Activated T-helper 2 cell treated with anti-CD3 and anti-CD28 coated beads, Interferon-gamma antibody, Interleukin-2, Interleukin-4, amounts not matched to agents 10 μg/mL and 5 μg/mL and 100 μg/mL, durations not matched to agents 14 hours and 24 hours and 36 hours (primary cell): ENCODE results near the gene HIVEP3. TPM values are rescaled to one million over a fixed set of nuclear protein-coding genes. Genes with fewer than 3 reads are reported as not detected.
A peak's percentile ranks its signal among the peaks of the same experiment; 100 is the strongest.

Experiments used
- DNase-seq: peaks from one replicate; pipeline ENCODE4 v3.0.0; 2021; ENCODE audit warnings: low spot score
- H3K27ac Mint-ChIP-seq: one replicate; pipeline ENCODE4 v1.8.0; 2021; ENCODE audit warnings: mixed read lengths
- H3K27me3 Mint-ChIP-seq: one replicate; pipeline ENCODE4 v1.8.0; 2021; ENCODE audit warnings: low read depth, mixed read lengths
- H3K36me3 Mint-ChIP-seq: one replicate; pipeline ENCODE4 v1.8.0; 2021; ENCODE audit warnings: low read depth, mixed read lengths
- H3K4me1 Mint-ChIP-seq: one replicate; pipeline ENCODE4 v1.8.0; 2021; ENCODE audit warnings: low read depth, mixed read lengths
- H3K4me3 Mint-ChIP-seq: one replicate; pipeline ENCODE4 v1.8.0; 2021; ENCODE audit warnings: low read depth, mild to moderate bottlenecking, moderate library complexity, mixed read lengths
- H3K9me3 Mint-ChIP-seq: one replicate; pipeline ENCODE4 v1.8.0; 2021; ENCODE audit warnings: mixed read lengths
- intact Hi-C: fragments of 100-400 bp; cut with micrococcal nuclease; formaldehyde crosslinking; loops from one replicate; pipeline ENCODE4 v1.15.1; 2023
- total RNA-seq: library from RNA; stranded (reverse); gene quantifications from 2 replicates; pipeline ENCODE4 v1.2.3, GENCODE V29; 2022

Gene HIVEP3
- total RNA-seq, 1 donor from 2014 or later: 33.7 TPM

DNA sequence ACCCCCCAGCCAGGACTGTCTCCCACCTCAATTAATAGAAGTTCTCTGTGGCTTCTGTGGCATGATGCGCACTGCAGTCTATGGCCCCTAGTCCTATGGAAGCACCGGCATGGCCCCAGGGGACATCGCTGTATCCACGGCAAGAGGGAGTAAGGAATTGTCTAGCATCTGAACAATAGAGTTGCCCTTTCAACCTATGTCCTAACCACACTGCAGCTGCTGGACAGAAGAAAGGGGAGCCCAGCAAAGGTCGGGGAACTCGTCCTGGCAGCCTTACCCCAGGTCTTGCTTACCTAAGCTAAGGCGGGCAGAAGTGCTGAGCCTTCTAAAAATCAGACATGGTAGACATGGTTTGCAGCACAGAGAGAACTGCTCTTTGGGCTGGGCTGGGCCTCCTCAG is 330.9 kb downstream of the HIVEP3 start:
- intact Hi-C loops: no loop called here
- peaks cover 2% of the 10 kb centered on the region for H3K4me1 Mint-ChIP-seq
- no peaks in the 10 kb centered on the region for H3K27me3 Mint-ChIP-seq
- H3K36me3 Mint-ChIP-seq: peaks cover 76% of the 10 kb centered on the region
- no peak overlapping the region for H3K4me3 Mint-ChIP-seq
- no peak for DNase-seq
- H3K9me3 Mint-ChIP-seq: no peaks in the 10 kb centered on the region
- no peak overlapping the region for H3K27ac Mint-ChIP-seq

DNA sequence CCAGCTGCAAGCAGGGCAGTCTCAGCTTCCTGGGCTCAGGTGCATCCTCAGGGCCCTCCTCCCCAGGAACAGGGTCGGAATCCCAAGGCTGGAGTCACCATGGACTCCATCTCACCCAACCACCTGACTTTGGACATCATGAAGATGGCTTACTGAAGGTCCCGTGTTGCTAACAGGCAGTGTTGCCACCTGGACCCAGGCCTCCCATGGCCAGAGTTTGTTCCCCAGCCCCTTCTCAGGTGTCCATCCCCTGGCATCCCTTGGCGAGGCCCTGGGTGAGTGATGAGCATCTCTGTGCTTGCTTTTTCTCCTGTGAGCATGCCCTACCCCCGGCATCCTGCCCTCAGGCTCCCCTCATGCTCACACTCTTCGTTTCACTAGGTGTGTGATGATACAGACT is 332.5 kb downstream of the HIVEP3 start:
- H3K27ac Mint-ChIP-seq: no peak overlapping the region
- H3K27me3 Mint-ChIP-seq: no peaks in the 10 kb centered on the region
- intact Hi-C loops: no loop called here
- H3K4me1 Mint-ChIP-seq: peaks cover under 1% of the 10 kb centered on the region
- DNase-seq: no peak
- H3K4me3 Mint-ChIP-seq: no peak overlapping the region
- H3K9me3 Mint-ChIP-seq: no peaks in the 10 kb centered on the region
- peaks cover 81% of the 10 kb centered on the region for H3K36me3 Mint-ChIP-seq

DNA sequence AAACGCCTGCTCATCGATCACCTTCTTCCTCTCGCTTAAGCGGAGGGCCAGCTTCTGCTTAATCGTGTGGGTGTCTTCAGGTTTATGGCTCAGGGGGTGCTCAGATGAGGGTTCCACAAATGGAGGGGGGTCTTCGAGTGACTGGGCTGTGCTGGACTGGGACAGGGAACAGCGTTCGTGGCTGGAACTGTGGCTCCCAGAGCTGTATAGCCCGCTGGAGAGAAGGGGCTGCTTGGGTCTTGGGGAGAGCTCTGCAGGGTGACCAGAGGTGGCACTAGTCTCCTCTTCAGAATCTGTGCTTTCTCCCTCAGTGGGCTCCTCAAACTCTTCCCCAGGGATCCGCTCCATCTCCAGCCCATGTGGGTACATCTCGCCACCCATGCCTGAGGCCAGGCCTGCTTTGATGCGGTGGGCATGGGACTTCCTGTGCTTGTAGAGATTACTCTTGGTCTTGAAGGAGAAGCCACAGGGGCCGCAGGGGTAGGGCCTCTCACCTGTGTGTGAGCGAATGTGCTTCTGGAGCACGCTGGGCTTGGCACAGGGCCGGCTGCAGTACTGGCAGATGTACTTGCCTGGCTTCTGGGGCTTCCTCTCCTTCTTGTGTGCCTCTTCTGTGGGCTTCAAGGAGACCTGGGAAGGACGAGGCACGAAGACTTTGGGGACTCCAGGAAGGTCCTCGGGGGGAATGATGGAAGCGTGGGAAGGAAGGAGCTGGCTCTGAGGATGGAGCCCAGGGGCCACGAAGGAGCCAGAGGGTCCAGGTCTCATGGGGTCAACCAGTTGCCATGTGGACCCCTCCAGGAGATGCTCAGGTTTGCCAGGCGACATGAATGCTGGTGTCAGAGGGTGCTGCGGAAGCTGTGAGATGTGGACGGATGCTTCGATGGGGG is 334.8 kb downstream of the HIVEP3 start:
- no peak for DNase-seq
- Mint-ChIP-seq H3K4me1 (peaks cover 8% of the 10 kb centered on the region), H3K9me3 (no peaks in the 10 kb centered on the region), H3K27ac (no peak overlapping the region), H3K36me3 (peaks cover 87% of the 10 kb centered on the region), H3K4me3 (no peak overlapping the region), H3K27me3 (no peaks in the 10 kb centered on the region)
- intact Hi-C loops: no loop called here

DNA sequence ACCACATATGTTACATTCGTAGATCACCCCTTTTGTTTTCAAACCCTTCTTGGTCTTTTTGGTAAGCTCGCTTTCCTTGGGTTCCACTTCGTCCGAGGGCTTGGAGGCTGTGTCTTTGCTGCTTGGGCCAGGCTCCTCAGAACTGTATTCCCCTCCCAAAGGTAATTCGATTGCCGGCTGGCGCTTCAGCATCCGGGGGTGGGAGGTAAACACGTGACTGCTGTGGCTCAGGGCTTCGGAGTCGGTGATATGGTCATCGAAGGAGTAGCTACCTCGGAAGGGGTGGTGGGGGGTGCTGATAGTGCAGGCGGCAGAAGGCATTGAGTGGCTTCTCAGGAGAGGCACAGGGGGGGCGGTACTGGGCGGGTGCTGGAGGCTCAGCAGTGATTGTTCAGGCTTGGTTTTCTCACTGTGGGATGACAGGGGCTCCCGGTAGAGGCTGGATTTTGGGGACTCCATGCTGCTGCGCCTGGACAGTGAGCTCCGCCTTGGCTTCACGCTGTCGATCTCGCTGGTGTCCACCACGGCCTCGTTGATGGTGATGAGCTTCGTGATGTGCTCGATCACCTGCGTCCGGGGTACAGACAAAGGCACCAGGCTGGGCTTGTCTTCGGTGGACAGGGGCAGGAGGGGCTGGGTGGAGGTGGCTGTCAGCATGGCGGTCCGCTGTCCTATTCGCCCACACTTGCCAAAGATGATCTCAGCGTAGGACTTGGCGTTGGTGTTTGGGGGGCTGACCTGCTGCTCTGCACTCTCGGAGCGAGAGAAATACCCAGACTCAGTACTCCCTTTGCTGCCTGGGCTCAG is 335.7 kb downstream of the HIVEP3 start:
- H3K36me3 Mint-ChIP-seq: peaks cover 88% of the 10 kb centered on the region
- no peak overlapping the region for H3K27ac Mint-ChIP-seq
- H3K4me3 Mint-ChIP-seq: no peak overlapping the region
- no peaks in the 10 kb centered on the region for H3K9me3 Mint-ChIP-seq
- H3K27me3 Mint-ChIP-seq: no peaks in the 10 kb centered on the region
- intact Hi-C loops: no loop called here
- DNase-seq: no peak
- peaks cover 11% of the 10 kb centered on the region for H3K4me1 Mint-ChIP-seq

DNA sequence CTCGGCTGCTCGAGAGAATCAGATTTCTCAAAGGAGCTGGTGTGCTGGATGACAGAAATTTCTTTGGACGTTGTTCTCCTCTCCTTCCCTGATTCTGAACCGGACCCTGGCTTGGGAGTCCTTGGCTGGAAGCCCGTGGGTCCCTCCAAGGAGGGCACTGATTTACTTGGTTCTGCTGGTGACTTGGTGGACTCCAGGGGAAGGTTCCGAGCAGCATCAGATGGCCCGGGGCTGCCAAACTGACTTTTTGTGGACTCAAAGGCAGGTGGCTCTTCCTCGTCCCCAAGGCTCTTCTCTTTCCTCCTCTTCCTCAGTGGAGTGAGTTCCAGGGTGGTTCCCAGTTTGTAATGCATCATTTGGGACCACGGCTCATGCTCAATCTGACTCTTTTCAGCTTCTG is 336.4 kb downstream of the HIVEP3 start:
- Mint-ChIP-seq H3K36me3 (peaks cover 89% of the 10 kb centered on the region), H3K4me1 (peaks cover 16% of the 10 kb centered on the region), H3K9me3 (no peaks in the 10 kb centered on the region), H3K4me3 (no peak overlapping the region), H3K27ac (no peak overlapping the region), H3K27me3 (no peaks in the 10 kb centered on the region)
- DNase-seq: no peak
- intact Hi-C loops: no loop called here

DNA sequence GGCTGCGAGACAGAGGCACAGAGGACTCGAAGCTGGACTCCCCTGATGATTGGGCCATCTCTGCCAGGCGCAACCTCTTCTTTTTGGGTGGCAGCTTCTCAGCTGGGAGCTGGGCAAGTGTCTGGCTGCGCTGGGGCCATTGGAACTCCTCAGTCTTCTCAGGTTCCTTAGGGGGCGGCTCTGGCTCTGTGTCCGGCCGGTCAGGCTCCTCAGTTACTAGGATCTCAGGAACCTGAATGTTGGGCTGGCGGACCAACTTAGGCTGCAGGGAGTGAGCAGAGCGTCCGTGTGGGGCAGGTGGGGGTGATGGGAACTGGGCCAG is 336.8 kb downstream of the HIVEP3 start:
- Mint-ChIP-seq H3K9me3 (no peaks in the 10 kb centered on the region), H3K27ac (no peak overlapping the region), H3K36me3 (peaks cover 89% of the 10 kb centered on the region), H3K4me1 (peaks cover 20% of the 10 kb centered on the region), H3K4me3 (no peak overlapping the region), H3K27me3 (no peaks in the 10 kb centered on the region)
- no peak for DNase-seq
- intact Hi-C loops: no loop called here

DNA sequence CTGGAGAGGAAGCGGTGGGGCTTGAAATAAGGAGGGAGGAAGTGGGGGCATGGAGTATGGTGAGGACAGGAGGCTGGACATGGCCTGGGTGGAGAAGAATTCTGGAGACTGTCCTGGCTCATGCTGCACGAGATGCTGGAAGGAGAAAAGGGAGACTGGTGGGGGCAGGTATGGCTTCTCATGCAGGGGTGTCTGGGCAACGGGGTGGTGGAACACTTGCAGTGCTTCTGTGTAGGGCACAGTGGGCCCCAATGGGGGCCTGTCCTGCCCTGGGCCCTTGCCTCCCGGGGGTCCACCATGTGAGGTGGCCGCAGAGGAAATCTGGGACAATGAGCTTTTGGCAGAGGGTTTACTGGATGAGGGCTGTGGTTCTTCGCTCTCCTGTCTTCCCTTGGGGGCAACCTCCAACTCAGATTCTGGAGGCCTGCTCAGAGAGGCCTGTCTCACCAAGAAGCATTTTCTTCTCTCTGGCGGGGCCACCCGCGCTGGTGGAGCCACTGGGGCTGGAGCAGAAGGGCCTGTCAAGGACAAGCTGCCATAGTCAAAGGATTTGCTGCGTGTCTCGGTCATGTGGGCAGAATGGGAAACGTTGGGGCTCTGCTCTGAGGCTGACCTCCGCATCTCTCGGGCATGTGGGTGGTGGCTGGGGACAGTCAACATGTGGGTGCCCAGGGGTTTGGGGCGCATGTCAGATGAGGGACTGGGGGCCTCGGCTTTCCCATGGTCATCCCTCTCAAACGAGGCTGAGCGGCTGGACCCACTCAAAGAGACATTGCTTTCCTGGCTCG is 337.3 kb downstream of the HIVEP3 start:
- no peak overlapping the region for H3K4me3 Mint-ChIP-seq
- peak overlapping the region; percentile 46 for H3K27ac Mint-ChIP-seq
- intact Hi-C loops: no loop called here
- peaks cover 87% of the 10 kb centered on the region for H3K36me3 Mint-ChIP-seq
- H3K4me1 Mint-ChIP-seq: peaks cover 25% of the 10 kb centered on the region
- no peaks in the 10 kb centered on the region for H3K9me3 Mint-ChIP-seq
- DNase-seq: no peak
- H3K27me3 Mint-ChIP-seq: no peaks in the 10 kb centered on the region

DNA sequence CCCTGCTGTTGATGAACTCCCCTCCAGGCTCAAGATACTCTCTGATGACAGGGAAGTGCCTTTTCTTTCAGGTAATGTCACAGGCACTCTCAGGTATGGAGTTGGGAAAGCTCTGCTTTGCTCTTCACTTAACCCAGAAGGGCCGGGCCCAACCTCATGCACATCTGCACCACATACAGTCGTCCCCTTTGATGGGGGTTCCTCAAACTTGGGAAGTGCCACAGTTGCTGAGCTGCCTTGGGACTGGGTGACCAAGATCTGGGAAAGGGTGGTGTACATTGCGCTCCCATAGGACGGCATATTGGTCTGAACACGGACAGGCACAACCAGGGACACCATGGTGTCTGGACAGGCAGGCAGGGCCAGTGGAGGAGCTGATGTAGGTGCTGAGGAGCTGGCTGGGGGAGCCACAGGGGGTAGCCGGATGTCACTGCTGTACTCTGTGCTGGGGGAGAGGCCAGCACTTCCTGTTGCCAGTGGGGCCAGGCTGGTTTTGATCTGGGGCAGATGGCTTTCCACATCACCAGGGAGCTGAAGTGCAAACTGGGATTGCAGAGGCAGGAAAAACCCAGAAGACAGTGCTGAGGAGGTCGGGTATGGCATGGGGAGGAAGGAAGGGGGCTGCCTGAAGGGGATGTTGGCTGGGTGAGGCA is 338.1 kb downstream of the HIVEP3 start:
- H3K27ac Mint-ChIP-seq: peak overlapping the region; percentile 46
- H3K36me3 Mint-ChIP-seq: peaks cover 86% of the 10 kb centered on the region
- intact Hi-C loops: no loop called here
- DNase-seq: no peak
- no peaks in the 10 kb centered on the region for H3K27me3 Mint-ChIP-seq
- peaks cover 32% of the 10 kb centered on the region for H3K4me1 Mint-ChIP-seq
- H3K4me3 Mint-ChIP-seq: no peak overlapping the region
- no peaks in the 10 kb centered on the region for H3K9me3 Mint-ChIP-seq

DNA sequence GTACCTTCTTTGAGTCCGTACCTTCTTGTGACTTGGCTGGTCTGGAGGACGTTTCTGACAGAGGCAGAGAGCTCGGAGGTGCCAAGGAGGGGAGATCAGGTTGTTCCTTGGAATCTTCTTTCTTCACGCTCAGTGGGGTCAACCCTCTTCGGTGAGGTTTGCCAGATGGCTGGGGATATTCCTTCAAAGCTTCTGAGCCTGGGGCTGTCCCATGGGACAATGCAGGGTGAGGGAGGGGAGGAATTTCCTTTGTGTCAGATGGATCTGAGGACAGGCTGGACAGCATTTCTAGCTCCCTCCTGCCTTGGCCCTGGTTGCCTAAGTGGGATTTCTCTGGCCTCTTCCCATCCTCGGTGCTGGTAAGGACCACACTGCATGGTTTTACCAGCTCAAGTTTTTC is 338.7 kb downstream of the HIVEP3 start:
- DNase-seq: no peak
- intact Hi-C loops: no loop called here
- no peak overlapping the region for H3K4me3 Mint-ChIP-seq
- H3K36me3 Mint-ChIP-seq: peaks cover 84% of the 10 kb centered on the region
- H3K9me3 Mint-ChIP-seq: no peaks in the 10 kb centered on the region
- H3K4me1 Mint-ChIP-seq: peaks cover 34% of the 10 kb centered on the region
- H3K27ac Mint-ChIP-seq: no peak overlapping the region
- no peaks in the 10 kb centered on the region for H3K27me3 Mint-ChIP-seq

DNA sequence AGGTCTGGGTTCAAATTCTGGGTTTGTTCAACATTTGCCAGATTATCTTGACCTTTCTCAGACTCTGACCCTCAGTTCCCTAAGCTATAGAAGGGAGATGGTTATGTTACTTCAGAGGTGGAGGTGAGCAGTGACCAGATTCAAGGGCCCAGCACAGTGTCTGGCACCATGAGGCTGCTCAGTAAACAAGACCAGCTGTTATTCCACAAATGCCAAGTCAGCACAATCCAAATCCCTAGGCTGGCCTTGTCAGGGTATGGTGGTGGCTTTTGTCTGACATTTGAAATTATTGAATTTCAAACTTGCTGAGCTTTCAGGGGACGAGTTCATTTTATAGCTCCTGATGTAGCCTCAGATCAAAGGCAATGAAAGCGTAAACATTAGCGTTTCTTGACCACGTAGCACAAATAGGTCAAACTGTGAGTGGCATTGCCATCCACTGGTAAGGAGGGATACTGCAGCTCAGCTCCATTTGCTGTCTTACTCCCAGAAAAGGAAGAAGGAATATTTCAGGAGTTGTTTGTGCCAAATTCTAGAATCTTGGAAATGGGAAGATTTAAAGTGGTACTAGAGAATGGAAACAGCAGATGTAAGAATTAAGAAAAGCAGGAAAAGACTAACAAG is 339.9 kb downstream of the HIVEP3 start:
- intact Hi-C loops: loop anchor here (10.0 kb wide), 2 partner anchors 316 to 456 kb away; no protein-coding TSS in a partner anchor
- Mint-ChIP-seq H3K27me3 (no peaks in the 10 kb centered on the region), H3K4me3 (no peak overlapping the region), H3K36me3 (peaks cover 85% of the 10 kb centered on the region), H3K27ac (peak overlapping the region; percentile 13), H3K4me1 (peaks cover 44% of the 10 kb centered on the region), H3K9me3 (no peaks in the 10 kb centered on the region)
- DNase-seq: no peak

DNA sequence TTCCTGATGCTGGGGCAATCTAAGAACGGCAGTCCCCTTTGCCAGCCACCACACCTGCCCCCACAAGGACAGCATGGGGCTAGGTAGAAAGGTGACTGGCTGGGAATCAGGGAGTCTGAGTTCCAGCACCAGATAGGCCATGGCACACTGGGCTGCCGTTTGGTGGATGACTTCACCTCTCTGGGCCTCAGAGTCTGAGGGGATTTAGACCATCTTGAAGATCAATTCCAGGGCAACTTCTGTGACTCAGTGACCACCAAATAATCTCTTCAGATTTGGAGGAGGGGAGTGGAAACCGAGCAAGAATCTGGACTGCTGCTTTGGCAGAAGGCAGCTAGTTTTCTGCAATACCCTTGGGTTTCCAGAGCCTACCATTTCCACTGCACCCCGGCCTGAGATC is 342.1 kb downstream of the HIVEP3 start:
- H3K9me3 Mint-ChIP-seq: no peaks in the 10 kb centered on the region
- no peaks in the 10 kb centered on the region for H3K27me3 Mint-ChIP-seq
- H3K27ac Mint-ChIP-seq: peak overlapping the region; percentile 40
- H3K4me1 Mint-ChIP-seq: peaks cover 47% of the 10 kb centered on the region
- no peak overlapping the region for H3K4me3 Mint-ChIP-seq
- peaks cover 84% of the 10 kb centered on the region for H3K36me3 Mint-ChIP-seq
- DNase-seq: no peak
- intact Hi-C loops: loop anchor here (10.0 kb wide), 2 partner anchors 318 to 458 kb away; no protein-coding TSS in a partner anchor

DNA sequence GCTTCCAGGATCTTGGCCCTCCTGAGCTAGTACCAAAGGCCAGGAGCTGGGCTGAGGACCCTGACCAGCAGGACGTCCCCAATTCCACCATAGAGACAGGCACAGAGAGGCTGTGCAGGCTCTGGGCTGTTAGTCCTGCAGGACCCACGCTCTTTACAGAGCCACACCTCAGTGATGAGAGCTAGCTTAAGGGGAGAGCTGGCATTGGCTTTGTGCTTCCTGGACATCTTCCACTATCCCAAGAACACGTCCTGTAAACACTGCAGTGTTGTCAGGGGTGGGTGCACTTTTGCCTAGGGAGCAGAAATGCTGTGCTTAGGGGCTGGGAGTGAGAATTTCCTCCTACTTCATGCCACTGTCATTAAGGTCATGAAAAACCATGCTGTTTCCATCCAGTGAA is 342.5 kb downstream of the HIVEP3 start:
- H3K4me1 Mint-ChIP-seq: peaks cover 46% of the 10 kb centered on the region
- peaks cover 84% of the 10 kb centered on the region for H3K36me3 Mint-ChIP-seq

More for the DNA sequence above, 342.5 kb downstream of the HIVEP3 start:
- Mint-ChIP-seq H3K27ac (peak overlapping the region; percentile 59), H3K9me3 (no peaks in the 10 kb centered on the region), H3K27me3 (no peaks in the 10 kb centered on the region), H3K4me3 (no peak overlapping the region)
- intact Hi-C loops: loop anchor here (10.0 kb wide), 2 partner anchors 319 to 459 kb away; no protein-coding TSS in a partner anchor
- no peak for DNase-seq
